CD4-positive, alpha-beta T cell (primary cell): ENCODE measurements around the gene ADCY2. TPM values are rescaled to one million over a fixed set of nuclear protein-coding genes. Genes with fewer than 3 reads are reported as not detected.

ENCODE experiments used
- ATAC-seq: fragments of 200-7000 bp; cut with Tn5 transposase; one replicate; pipeline ENCODE4 v1.10.0; 2022; ENCODE audit warnings: mild to moderate bottlenecking; ENCODE audit not compliant: poor library complexity
- CTCF ChIA-PET: fragments of 350-600 bp; sonication (Branson Sonifier 250); formaldehyde crosslinking; loops from one replicate; lab custom pipeline; 2021; ENCODE audit warnings: antibody characterized with exemption, inconsistent platforms; lab: Charles Lee
- POLR2A ChIA-PET: fragments of 350-600 bp; sonication (Branson Sonifier 250); formaldehyde crosslinking; loops from one replicate; lab custom pipeline; 2021; ENCODE audit warnings: antibody characterized with exemption, inconsistent platforms; lab: Charles Lee
- DNase-seq, 14 experiments: peaks; one replicate each; pipeline ENCODE4 v3.0.0-alpha.2; 2013 to 2020; ENCODE audit warnings: mixed read lengths in 2 of 14
- H3K27ac ChIP-seq, 2 donors: one replicate each; pipeline versions ENCODE4 v1.5.1 to v1.7.0; 2013; ENCODE audit warnings: low read length in 2 of 2, low read depth in 1 of 2, mild to moderate bottlenecking in 1 of 2
- H3K27me3 ChIP-seq, 2 experiments: 1 replicate in 1 of 2; 2 replicates in 1 of 2; pipeline versions ENCODE4 v1.6.1 to v1.7.0; 2013; ENCODE audit warnings: low read length in 2 of 2, control low read depth in 1 of 2, mild to moderate bottlenecking in 1 of 2, moderate library complexity in 1 of 2; ENCODE audit not compliant: insufficient read depth in 2 of 2, control insufficient read depth in 1 of 2
- H3K36me3 ChIP-seq: one replicate; pipeline ENCODE4 v1.6.1; 2013; ENCODE audit warnings: low read length, control low read depth; ENCODE audit not compliant: insufficient read depth
- H3K4me1 ChIP-seq: one replicate; pipeline ENCODE4 v1.6.1; 2013; ENCODE audit warnings: low read length, control low read depth; ENCODE audit not compliant: insufficient read depth
- H3K4me3 ChIP-seq: one replicate; pipeline ENCODE4 v1.5.1; 2013; ENCODE audit warnings: mild to moderate bottlenecking, low read length, moderate library complexity
- H3K9me3 ChIP-seq, 2 experiments: 1 replicate in 1 of 2; 2 replicates in 1 of 2; pipeline versions ENCODE4 v1.6.1 to v1.7.0; 2013; ENCODE audit warnings: low read length in 2 of 2, mild to moderate bottlenecking in 2 of 2, control low read depth in 1 of 2, moderate library complexity in 1 of 2; ENCODE audit not compliant: control insufficient read depth in 1 of 2, insufficient read depth in 1 of 2
- H3K27ac Mint-ChIP-seq: one replicate; pipeline ENCODE4 v1.8.0; 2020; ENCODE audit warnings: mixed read lengths
- H3K27me3 Mint-ChIP-seq: one replicate; pipeline ENCODE4 v1.8.0; 2021; ENCODE audit warnings: mixed read lengths
- H3K36me3 Mint-ChIP-seq: one replicate; pipeline ENCODE4 v1.8.0; 2021; ENCODE audit warnings: low read depth, mixed read lengths
- H3K4me1 Mint-ChIP-seq: one replicate; pipeline ENCODE4 v1.8.0; 2021; ENCODE audit warnings: low read depth, mixed read lengths
- H3K4me3 Mint-ChIP-seq: one replicate; pipeline ENCODE4 v1.8.0; 2020; ENCODE audit warnings: mild to moderate bottlenecking, mixed read lengths
- H3K9me3 Mint-ChIP-seq: one replicate; pipeline ENCODE4 v1.8.0; 2020; ENCODE audit warnings: mixed read lengths
- CTCF ChIP-seq: fragments of 200-600 bp; IDR thresholded peaks from one replicate; pipeline ENCODE4 v1.8.0; 2022; ENCODE audit warnings: antibody characterized with exemption, mild to moderate bottlenecking
- intact Hi-C, 2 experiments: fragments of 100-400 bp; cut with DNase I in 1 of 2; cut with micrococcal nuclease in 1 of 2; formaldehyde crosslinking; loops; one replicate each; pipeline versions ENCODE4 v1.15.1 to v1.9.0; 2023 to 2025; cut with DNase I, micrococcal nuclease
- total RNA-seq, 174 experiments: library from RNA in 2 of 174; stranded (reverse) in 2 of 174; gene quantifications; one replicate each; pipeline ENCODE4 v1.2.3 and lab custom pipeline; 2021 to 2026

ADCY2 gene
- total RNA-seq, 2 experiments from 2014 or later = not detected

GRCh38 chr5:7837403-7837802, 441.5 kb downstream of the ADCY2 start:
- Mint-ChIP-seq H3K27me3 (peaks cover 24% of the 10 kb centered on the region), H3K27ac (no peak overlapping the region), H3K4me1 (no peaks in the 10 kb centered on the region), H3K4me3 (no peak overlapping the region), H3K36me3 (no peaks in the 10 kb centered on the region), H3K9me3 (no peaks in the 10 kb centered on the region)
- H3K4me3 ChIP-seq = no peak overlapping the region
- CTCF ChIA-PET = no interaction called here
- no peak for TF ChIP-seq CTCF
- intact Hi-C loops = no loop called here
- POLR2A ChIA-PET = interaction anchor here (0.6 kb wide), 1 partner anchor 1145 kb away, joined by 4 read pairs; no protein-coding TSS in a partner anchor
- no peaks in the 10 kb centered on the region for H3K9me3 ChIP-seq
- H3K36me3 ChIP-seq = no peaks in the 10 kb centered on the region
- no peak for ATAC-seq
- H3K4me1 ChIP-seq = no peaks in the 10 kb centered on the region
- DNase-seq = no peak
- H3K27me3 ChIP-seq = peaks cover 2 to 4% of the 10 kb centered on the region in 2 experiments
- no peak overlapping the region for H3K27ac ChIP-seq

- no peaks in the 10 kb centered on the region for H3K36me3 ChIP-seq
Measured at GRCh38 chr5:7842531-7842930, 446.6 kb downstream of the ADCY2 start.

GRCh38 chr5:7844901-7845300, 449.0 kb downstream of the ADCY2 start:
- no peaks in the 10 kb centered on the region for H3K36me3 Mint-ChIP-seq
- no peaks in the 10 kb centered on the region for H3K36me3 ChIP-seq
- H3K4me3 Mint-ChIP-seq = no peak overlapping the region
- peaks cover 7% of the 10 kb centered on the region for H3K4me1 ChIP-seq
- no peak overlapping the region for H3K27ac Mint-ChIP-seq
- H3K4me1 Mint-ChIP-seq = no peaks in the 10 kb centered on the region
- ChIA-PET POLR2A (interaction anchor here (0.6 kb wide), 1 partner anchor 87 kb away, joined by 3 read pairs; no protein-coding TSS in a partner anchor), CTCF (no interaction called here)
- ATAC-seq (no peak), DNase-seq (no peak)
- H3K27me3 Mint-ChIP-seq = peaks cover 58% of the 10 kb centered on the region
- H3K27ac ChIP-seq = no peak overlapping the region
- H3K9me3 ChIP-seq = peaks cover 0 to 5% of the 10 kb centered on the region in 2 experiments
- intact Hi-C loops = no loop called here
- TF ChIP-seq CTCF = no peak
- H3K9me3 Mint-ChIP-seq = no peaks in the 10 kb centered on the region
- no peak overlapping the region for H3K4me3 ChIP-seq
- H3K27me3 ChIP-seq = peaks cover 16% of the 10 kb centered on the region in 2 experiments

More at GRCh38 chr5:7842531-7842930, 446.6 kb downstream of the ADCY2 start:
- Mint-ChIP-seq H3K9me3 (no peaks in the 10 kb centered on the region), H3K27me3 (peaks cover 47% of the 10 kb centered on the region), H3K27ac (no peak overlapping the region), H3K4me3 (no peak overlapping the region), H3K4me1 (no peaks in the 10 kb centered on the region), H3K36me3 (no peaks in the 10 kb centered on the region)
- H3K27ac ChIP-seq = no peak overlapping the region
- ATAC-seq (no peak), DNase-seq (no peak)
- ChIA-PET POLR2A (no interaction called here), CTCF (no interaction called here)
- peaks cover 3 to 9% of the 10 kb centered on the region in 2 experiments for H3K27me3 ChIP-seq
- H3K4me1 ChIP-seq = no peaks in the 10 kb centered on the region
- H3K4me3 ChIP-seq = no peak overlapping the region
- no peaks in the 10 kb centered on the region for H3K9me3 ChIP-seq
- no peak for TF ChIP-seq CTCF
- intact Hi-C loops = no loop called here
